Body of pancreas (tissue), 4 donors: ENCODE data around the gene TMEM117.

Experiments used
- CTCF ChIP-seq, 7 experiments: fragments of 450-650 bp in 4 of 7; fragments of 200-600 bp in 3 of 7; sonication (generic) in 3 of 7; IDR thresholded peaks; one replicate each; pipeline ENCODE4 v1.5.1; 2016 to 2019; ENCODE audit warnings: antibody characterized with exemption in 7 of 7
- POLR2A ChIP-seq, 3 donors: fragments of 450-650 bp; IDR thresholded peaks; one replicate each; pipeline ENCODE4 v1.6.1; 2016; ENCODE audit warnings: antibody characterized with exemption in 3 of 3, mild to moderate bottlenecking in 2 of 3

GRCh38 chr12:43951286-43951685, 115.4 kb downstream of the TMEM117 start:
- TF ChIP-seq POLR2A (IDR thresholded peaks at IDR 0.05): no peak
- no peak for TF ChIP-seq CTCF (IDR thresholded peaks at IDR 0.05)
